CD4-positive, alpha-beta T cell treated with Interleukin-10 for 1 hour (primary cell): Measurements from ENCODE around the gene ETFB.
"Not testable (repeated sequence)": the region's sequence is repeated elsewhere in the genome, so short reads cannot be mapped to it uniquely, and the experiment has no call there.

ENCODE experiments used
- DNase-seq: peaks from one replicate; pipeline ENCODE4 v3.0.0-alpha.2; 2020

ETFB gene

GRCh38 chr19:51365965-51366388, at the start of gene ETFB:
ETFB (minus strand) TSS chr19:51366388; CDS start chr19:51366326, 62 bp downstream.
- no peak for DNase-seq

GRCh38 chr19:51415187-51415586, 49.0 kb upstream of the ETFB start:
- no peak for DNase-seq

- DNase-seq: no peak
These were observed 45.0 kb upstream of the ETFB start for GRCh38 chr19:51410950-51411748.

GRCh38 chr19:51407511-51408131, 41.4 kb upstream of the ETFB start:
- peak; percentile 54 for DNase-seq

- no peak for DNase-seq
These were observed 35.9 kb upstream of the ETFB start for GRCh38 chr19:51402117-51402516.

- not testable (repeated sequence) for DNase-seq
These were observed 33.7 kb upstream of the ETFB start for GRCh38 chr19:51399936-51400335.

- no peak for DNase-seq
These were observed 33.0 kb upstream of the ETFB start for GRCh38 chr19:51399231-51399630.

- peak; percentile 46 for DNase-seq
These were observed 32.0 kb upstream of the ETFB start for GRCh38 chr19:51398096-51398704.

GRCh38 chr19:51397453-51397852, 31.3 kb upstream of the ETFB start:
- DNase-seq: not testable (repeated sequence)

GRCh38 chr19:51396175-51396574, 30.0 kb upstream of the ETFB start:
- DNase-seq: no peak

- peak; percentile 96 for DNase-seq
These were observed 28.1 kb upstream of the ETFB start for GRCh38 chr19:51394050-51394836.

- no peak for DNase-seq
These were observed 26.5 kb upstream of the ETFB start for GRCh38 chr19:51392701-51393100.

GRCh38 chr19:51391073-51391611, 25.0 kb upstream of the ETFB start:
- no peak for DNase-seq

GRCh38 chr19:51389143-51389542, 23.0 kb upstream of the ETFB start:
- no peak for DNase-seq

- DNase-seq: no peak
These were observed 21.8 kb upstream of the ETFB start, which contains the start of gene LIM2 for GRCh38 chr19:51387924-51388389. LIM2 (minus strand) TSS chr19:51387974; CDS start chr19:51387443, 531 bp downstream.

GRCh38 chr19:51386882-51387520, 20.8 kb upstream of the ETFB start:
- peak; percentile 35 for DNase-seq

- DNase-seq: no peak
These were observed 15.8 kb upstream of the ETFB start for GRCh38 chr19:51382004-51382403.

- no peak for DNase-seq
These were observed 14.2 kb upstream of the ETFB start for GRCh38 chr19:51380379-51380778.

GRCh38 chr19:51377422-51377821, 11.2 kb upstream of the ETFB start:
- DNase-seq: no peak

- DNase-seq: peak; percentile 44
These were observed 9.5 kb upstream of the ETFB start for GRCh38 chr19:51375504-51376221.
